Measurements from ENCODE around the gene ASXL1. TPM values are rescaled to one million over a fixed set of nuclear protein-coding genes. Genes with fewer than 3 reads are reported as not detected.
"Not testable (repeated sequence)": the region's sequence is repeated elsewhere in the genome, so short reads cannot be mapped to it uniquely, and the experiment has no call there.

The ASXL1 gene
- total RNA-seq, 1 donor from 2014 or later = 28.5 TPM

GRCh38 chr20:32359633-32360332, 1.7 kb downstream of the ASXL1 start:
- no peak for DNase-seq (ENCODE audit: low spot score)
- no peak for ATAC-seq

- no peak for ATAC-seq
These were observed 2.2 kb downstream of the ASXL1 start for GRCh38 chr20:32360333-32360634.

GRCh38 chr20:32362901-32363364, 4.8 kb downstream of the ASXL1 start:
- ATAC-seq (no peak), DNase-seq (ENCODE audit: low spot score) (no peak)

More at GRCh38 chr20:32360333-32360634, 2.2 kb downstream of the ASXL1 start:
- no peak for DNase-seq (ENCODE audit: low spot score)

- DNase-seq (ENCODE audit: low spot score) = no peak
- ATAC-seq = no peak
These were observed 5.4 kb downstream of the ASXL1 start for GRCh38 chr20:32363492-32363891.

GRCh38 chr20:32364554-32365208, 6.5 kb downstream of the ASXL1 start:
- DNase-seq (ENCODE audit: low spot score) = no peak
- ATAC-seq = no peak

GRCh38 chr20:32365564-32365963, 7.4 kb downstream of the ASXL1 start:
- DNase-seq (ENCODE audit: low spot score) (no peak), ATAC-seq (no peak)

GRCh38 chr20:32366380-32366779, 8.2 kb downstream of the ASXL1 start:
- DNase-seq (ENCODE audit: low spot score) = no peak
- ATAC-seq = no peak

GRCh38 chr20:32368323-32368722, 10.2 kb downstream of the ASXL1 start:
- no peak for DNase-seq (ENCODE audit: low spot score)
- peak; percentile 64 for ATAC-seq

- DNase-seq (ENCODE audit: low spot score) = no peak
- no peak for ATAC-seq
These were observed 10.8 kb downstream of the ASXL1 start for GRCh38 chr20:32368925-32369324.

GRCh38 chr20:32370897-32371296, 12.8 kb downstream of the ASXL1 start:
- DNase-seq (ENCODE audit: low spot score) (no peak), ATAC-seq (no peak)

- no peak for ATAC-seq
- DNase-seq (ENCODE audit: low spot score) = no peak
These were observed 20.3 kb downstream of the ASXL1 start for GRCh38 chr20:32378461-32378860.

GRCh38 chr20:32380037-32380436, 21.9 kb downstream of the ASXL1 start:
- ATAC-seq; DNase-seq (ENCODE audit: low spot score): not testable (repeated sequence)

GRCh38 chr20:32380745-32381144, 22.6 kb downstream of the ASXL1 start:
- ATAC-seq (no peak), DNase-seq (ENCODE audit: low spot score) (no peak)

- ATAC-seq (no peak), DNase-seq (ENCODE audit: low spot score) (no peak)
These were observed 24.2 kb downstream of the ASXL1 start for GRCh38 chr20:32382102-32382950.

GRCh38 chr20:32383441-32383840, 25.3 kb downstream of the ASXL1 start:
- not testable (repeated sequence) for DNase-seq (ENCODE audit: low spot score); ATAC-seq

GRCh38 chr20:32385541-32385940, 27.4 kb downstream of the ASXL1 start:
- ATAC-seq (no peak), DNase-seq (ENCODE audit: low spot score) (no peak)

GRCh38 chr20:32386091-32386490, 28.0 kb downstream of the ASXL1 start:
- ATAC-seq = peak; percentile 34
- DNase-seq (ENCODE audit: low spot score) = no peak

GRCh38 chr20:32387252-32387651, 29.1 kb downstream of the ASXL1 start:
- ATAC-seq (no peak), DNase-seq (ENCODE audit: low spot score) (no peak)

GRCh38 chr20:32391003-32391402, 32.9 kb downstream of the ASXL1 start:
- ATAC-seq = no peak
- no peak for DNase-seq (ENCODE audit: low spot score)

- DNase-seq (ENCODE audit: low spot score) (no peak), ATAC-seq (no peak)
These were observed 36.9 kb downstream of the ASXL1 start for GRCh38 chr20:32395066-32395465.

GRCh38 chr20:32396646-32397160, 38.6 kb downstream of the ASXL1 start:
- ATAC-seq (peak; percentile 19), DNase-seq (ENCODE audit: low spot score) (no peak)

Data from left lobe of liver (tissue), 2 donors.